Measurements from ENCODE around the gene NLRC4.

DNA sequence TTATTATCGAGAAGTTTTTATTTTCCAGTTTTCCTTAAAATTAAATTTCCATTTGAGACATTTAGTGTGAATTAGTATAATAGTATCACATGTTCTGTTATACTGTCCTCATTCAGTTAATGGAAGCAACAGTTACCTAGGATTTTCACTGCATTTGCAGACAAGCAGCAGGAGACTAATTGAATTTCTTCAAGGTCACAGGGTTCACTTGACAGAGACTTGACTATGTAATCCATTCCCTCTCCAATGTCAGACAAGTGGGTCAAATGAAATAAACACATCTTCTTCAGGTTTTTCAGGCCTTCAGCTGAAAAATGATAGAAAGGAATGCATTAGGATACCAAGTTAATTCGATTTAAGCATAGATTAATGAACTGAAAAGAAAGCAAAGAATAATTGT lies 26.7 kb downstream of the NLRC4 start:
- TF ChIP-seq, protein P1, sequence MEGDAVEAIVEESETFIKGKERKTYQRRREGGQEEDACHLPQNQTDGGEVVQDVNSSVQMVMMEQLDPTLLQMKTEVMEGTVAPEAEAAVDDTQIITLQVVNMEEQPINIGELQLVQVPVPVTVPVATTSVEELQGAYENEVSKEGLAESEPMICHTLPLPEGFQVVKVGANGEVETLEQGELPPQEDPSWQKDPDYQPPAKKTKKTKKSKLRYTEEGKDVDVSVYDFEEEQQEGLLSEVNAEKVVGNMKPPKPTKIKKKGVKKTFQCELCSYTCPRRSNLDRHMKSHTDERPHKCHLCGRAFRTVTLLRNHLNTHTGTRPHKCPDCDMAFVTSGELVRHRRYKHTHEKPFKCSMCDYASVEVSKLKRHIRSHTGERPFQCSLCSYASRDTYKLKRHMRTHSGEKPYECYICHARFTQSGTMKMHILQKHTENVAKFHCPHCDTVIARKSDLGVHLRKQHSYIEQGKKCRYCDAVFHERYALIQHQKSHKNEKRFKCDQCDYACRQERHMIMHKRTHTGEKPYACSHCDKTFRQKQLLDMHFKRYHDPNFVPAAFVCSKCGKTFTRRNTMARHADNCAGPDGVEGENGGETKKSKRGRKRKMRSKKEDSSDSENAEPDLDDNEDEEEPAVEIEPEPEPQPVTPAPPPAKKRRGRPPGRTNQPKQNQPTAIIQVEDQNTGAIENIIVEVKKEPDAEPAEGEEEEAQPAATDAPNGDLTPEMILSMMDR (conservative IDR thresholded peaks at IDR 0.05; ENCODE audit: low read depth, low read length) = no peak
- no peak for TF ChIP-seq EZH2 (IDR thresholded peaks at IDR 0.05; ENCODE audit: borderline replicate concordance, low read depth, low read length, poor library complexity, severe bottlenecking)

Data from A673 (cell line).